Stimulated activated CD8-positive, alpha-beta memory T cell treated with anti-CD3 and anti-CD28 coated beads, Interleukin-2, amount 100 ng/mL, for 1 hour (primary cell): ENCODE measurements around the gene GJB6.

Experiments used
- DNase-seq, 2 donors: peaks; one replicate each; pipeline ENCODE4 v3.0.0-alpha.2; 2020; ENCODE audit warnings: low read depth in 2 of 2

Gene GJB6

DNA sequence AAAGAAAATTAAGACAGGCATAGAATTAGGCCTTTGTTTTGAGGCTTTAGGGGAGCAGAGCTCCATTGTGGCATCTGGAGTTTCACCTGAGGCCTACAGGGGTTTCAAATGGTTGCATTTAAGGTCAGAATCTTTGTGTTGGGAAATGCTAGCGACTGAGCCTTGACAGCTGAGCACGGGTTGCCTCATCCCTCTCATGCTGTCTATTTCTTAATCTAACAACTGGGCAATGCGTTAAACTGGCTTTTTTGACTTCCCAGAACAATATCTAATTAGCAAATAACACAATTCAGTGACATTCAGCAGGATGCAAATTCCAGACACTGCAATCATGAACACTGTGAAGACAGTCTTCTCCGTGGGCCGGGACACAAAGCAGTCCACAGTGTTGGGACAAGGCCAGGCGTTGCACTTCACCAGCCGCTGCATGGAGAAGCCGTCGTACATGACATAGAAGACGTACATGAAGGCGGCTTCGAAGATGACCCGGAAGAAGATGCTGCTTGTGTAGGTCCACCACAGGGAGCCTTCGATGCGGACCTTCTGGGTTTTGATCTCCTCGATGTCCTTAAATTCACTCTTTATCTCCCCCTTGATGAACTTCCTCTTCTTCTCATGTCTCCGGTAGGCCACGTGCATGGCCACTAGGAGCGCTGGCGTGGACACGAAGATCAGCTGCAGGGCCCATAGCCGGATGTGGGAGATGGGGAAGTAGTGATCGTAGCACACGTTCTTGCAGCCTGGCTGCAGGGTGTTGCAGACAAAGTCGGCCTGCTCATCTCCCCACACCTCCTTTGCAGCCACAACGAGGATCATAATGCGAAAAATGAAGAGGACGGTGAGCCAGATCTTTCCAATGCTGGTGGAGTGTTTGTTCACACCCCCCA is 43.2 kb downstream of the GJB6 start:
- DNase-seq, result no peak

GRCh38 chr13:20186771-20187170 is 45.3 kb downstream of the GJB6 start:
- no peak for DNase-seq

DNA sequence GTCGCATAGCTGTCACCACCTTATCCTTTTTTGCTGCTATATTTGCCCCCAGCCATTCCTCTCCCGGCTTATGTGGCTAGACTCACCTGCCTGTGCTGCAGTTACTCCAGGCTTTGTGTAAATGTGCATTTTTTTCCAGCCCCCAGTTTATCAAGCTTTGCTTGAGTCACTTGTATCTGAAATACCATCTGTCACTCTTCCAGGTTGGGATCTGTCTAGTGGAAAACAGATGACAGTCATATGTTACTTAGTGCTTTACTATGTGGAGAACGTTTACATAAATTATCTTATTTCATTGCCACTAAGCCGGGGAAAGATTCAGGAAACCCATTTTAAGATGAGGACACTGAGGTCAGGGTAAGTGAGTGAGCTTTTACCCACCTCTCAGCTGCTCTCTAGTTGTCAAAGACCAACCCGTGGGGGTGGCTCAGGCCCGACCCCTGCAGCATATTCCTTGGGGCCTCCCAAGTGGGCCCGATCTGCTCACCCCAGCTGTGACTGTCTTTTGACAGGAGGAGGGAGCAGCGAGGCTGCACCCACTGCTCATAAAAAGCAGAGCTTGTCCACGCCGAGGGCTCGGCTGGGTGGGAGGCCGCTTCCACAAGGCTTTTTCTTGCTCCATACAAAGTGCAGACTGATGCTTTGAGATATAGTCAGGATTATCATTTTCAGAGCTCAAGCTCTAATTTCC is 46.6 kb downstream of the GJB6 start:
- DNase-seq, result no peak

GRCh38 chr13:20182231-20182846 is 49.8 kb downstream of the GJB6 start:
- DNase-seq, result peak in 1 of 2 donors; percentile 21

GRCh38 chr13:20181188-20181587 is 50.9 kb downstream of the GJB6 start:
- no peak for DNase-seq

DNA sequence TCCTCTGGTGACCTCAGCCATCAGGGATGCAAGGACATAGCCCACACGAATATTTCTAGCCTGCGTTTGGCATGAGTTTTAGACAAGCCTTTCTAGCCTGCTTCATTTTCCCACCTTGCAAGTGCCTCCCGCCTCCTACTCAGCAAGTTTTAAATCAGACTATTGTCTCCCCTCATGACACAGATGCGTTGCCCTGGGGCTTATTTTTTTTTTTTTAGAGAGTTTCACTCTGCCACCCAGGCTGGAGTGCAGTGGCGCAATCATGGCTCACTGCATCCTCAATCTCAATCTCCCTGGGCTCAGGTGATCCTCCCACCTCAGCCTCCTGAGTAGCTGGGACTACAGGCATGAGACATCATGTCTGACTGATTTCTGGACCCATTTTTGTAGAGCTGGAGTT is 54.0 kb downstream of the GJB6 start:
- no peak for DNase-seq

DNA sequence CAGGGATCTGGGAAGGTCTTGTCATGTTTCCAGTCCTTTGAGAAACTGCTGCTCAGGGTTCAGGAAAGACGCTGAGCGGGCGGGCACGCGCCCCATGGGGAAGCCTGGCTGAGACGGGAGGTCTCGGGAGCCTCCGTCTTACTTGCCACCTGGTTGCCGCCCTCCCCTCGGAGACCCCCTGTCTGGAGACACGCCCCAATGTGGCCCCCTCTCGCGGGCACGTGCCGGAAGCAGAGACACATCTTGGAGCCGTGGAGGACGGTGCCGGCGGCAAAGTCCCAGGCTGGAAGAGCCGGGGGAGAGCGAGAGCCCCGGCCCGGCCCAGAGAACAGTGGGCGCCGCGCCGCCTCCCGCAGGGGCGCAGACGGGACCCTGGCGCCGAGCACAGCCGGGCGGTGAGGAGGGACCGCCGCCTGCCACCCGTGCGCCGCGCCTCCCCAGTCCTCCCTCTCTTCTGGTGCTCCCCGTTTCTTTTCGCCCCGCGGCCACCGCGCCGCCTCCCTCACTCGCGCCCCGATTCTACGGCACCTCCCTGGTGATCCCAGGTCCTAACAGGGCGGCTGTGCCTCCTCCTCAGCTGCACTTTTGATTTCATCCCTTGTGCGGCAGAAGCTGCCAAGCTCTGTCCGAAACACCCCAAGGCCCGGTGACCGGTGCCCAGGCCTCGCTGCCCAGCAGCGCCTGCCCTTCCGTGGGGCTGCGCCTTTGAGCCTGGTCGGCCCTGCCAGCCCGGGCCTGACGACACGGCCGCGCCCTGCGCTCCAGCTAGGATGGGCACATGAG is 54.9 kb downstream of the GJB6 start:
- DNase-seq, result no peak

DNA sequence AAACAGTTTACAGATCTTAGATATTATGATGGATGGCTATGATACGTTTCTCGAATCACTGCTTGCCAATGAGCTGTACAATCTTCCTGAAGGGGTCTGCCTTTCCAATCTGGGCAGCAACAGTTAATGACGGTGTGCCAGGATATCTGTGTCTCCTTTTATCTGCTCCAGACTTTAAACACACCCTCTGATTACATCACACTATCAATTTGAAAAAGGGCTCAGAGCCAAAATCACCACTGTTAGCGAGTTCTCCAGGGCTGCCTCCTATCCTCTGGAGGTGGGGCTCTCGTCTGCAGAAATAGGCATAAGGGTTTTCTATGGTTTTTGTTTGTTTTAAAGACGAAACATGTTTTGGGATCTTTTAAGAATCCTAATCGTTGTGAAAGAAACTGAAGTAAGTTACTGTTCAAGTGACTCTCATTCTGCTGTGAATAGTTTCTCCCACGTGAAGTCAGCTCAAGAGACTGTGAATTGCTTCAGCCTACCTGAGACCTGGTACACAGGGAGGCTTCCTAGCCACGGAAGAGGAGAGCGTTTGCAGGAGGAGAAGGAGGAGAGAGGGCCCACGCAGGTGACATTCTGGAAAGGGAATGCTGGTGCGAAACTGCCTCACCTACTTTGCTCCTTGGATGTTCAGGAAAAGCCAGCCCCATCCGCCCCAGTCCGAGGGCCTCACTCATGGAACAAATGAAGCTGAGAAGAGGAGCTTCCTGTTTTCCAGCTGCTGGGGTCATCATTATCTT is 56.0 kb downstream of the GJB6 start:
- no peak for DNase-seq

DNA sequence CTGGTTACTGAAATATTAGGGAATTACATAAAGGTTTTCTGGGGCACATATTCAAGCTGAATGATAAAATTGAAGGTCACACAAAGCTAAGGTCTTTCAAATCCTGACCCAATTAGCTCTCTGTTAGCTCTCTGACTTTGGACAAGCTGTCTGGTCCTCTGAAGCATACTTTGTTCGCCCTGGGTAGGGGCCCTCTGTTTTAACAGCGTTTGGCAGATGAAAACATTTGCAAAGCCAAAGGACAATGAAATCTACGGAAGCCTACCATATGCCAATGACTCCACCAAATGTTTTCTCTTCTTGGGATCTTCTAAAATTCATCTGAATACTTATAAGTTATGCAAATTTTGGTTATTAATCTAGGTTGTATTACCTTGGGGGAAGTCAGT is 56.7 kb downstream of the GJB6 start:
- DNase-seq, result no peak

DNA sequence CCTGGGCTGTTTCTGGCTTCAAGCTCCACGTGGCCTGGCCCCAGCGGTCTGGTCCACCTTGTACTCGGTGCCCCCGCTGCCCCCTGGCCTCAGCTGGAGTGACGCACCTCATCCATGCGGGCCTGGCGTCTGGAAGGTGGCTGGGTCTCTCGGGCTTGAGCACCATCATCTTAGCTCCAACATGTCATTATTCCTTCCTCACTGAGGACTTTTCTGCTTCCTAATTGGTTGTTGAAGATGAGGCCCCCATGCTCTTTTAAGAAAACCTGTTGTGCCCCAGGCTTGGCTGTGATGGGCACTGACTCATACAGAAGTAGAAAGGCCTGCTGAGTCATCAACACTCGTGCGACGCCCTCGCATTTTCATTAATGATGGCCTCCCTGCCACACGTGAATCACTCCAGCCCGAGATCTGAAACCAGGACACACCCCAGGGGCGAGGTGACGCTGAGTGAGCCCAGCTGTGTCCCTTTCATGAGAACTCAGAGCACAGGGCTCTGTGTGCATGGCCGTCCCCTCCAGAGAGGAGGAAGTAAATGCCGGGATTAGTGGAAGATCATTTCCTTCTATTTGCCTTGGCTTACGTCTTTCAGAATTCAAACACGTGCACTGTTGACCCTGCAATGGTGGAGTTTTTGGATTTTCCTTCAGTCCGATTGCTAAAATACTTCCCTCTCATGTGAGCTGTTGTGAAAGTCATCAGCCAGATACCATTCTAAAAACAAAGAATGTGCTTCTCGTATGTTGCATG is 57.3 kb downstream of the GJB6 start:
- peak; percentile 29 to 30 for DNase-seq

DNA sequence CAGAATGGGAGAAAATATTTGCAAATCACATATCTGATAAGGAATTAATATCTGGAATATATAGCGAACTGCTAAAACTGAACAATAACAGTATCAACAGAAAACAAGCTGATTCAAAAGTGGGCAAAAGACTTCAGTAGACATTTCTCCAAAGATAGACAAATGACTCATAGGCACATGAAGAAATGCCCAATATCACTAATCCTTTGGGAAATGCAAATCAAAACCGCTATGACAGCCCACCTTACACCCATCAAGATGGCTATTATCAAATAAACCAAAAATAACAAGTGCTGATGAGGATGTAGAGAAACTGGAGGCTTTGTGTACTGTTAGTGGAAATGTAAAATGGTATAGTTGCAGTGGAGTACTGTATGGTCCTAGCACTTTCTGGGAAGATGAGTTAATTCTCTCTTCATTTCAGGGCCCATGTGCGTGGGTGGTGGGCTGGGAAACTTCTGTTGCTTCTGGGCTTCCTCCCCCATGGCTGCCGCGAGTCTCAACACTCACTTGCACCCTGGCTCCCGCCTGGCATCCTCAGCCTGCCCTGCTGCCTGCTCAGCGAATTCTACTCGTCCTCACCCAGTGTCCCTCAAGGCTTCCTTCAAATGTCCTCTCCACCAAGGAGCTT is 58.9 kb downstream of the GJB6 start:
- DNase-seq, result no peak
